RCC 7860 (cell line): ENCODE data around the gene DDN.

Source experiments
- DNase-seq: peaks from one replicate; pipeline ENCODE4 v3.0.0-alpha.2; 2015; ENCODE audit warnings: low spot score
- FAIRE-seq: peaks from 2 replicates; lab custom pipeline; 2012; peaks lifted over from hg19 to GRCh38; lab: Jason Lieb, UNC

Gene DDN

GRCh38 chr12:48985901-48986300 lies 13.3 kb downstream of the DDN start:
- FAIRE-seq: no peak
- DNase-seq: no peak

DNA sequence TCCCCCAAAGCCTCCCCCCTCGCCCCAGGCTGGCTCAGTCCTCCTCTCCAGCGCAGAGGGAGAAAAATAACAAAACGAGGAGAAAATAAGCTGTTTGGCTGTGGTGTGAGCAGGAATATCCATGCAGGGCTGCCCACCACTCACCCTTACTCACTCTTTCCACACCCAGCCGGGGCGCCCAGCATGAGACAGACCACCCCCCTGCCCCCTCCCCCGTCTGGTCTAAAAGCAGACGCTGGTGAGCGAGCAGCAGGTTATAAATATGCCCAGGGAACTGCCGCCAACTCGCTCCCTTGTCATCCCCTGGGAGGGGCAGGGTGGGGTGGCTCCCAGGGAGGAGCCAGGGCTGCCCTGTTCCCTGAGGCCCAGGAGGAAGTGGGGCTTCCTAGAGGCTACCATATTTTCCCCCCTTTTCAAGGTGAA lies 13.7 kb downstream of the DDN start:
- DNase-seq: no peak
- no peak for FAIRE-seq

GRCh38 chr12:48982397-48983080 lies 16.6 kb downstream of the DDN start:
- DNase-seq (no peak), FAIRE-seq (no peak)

DNA sequence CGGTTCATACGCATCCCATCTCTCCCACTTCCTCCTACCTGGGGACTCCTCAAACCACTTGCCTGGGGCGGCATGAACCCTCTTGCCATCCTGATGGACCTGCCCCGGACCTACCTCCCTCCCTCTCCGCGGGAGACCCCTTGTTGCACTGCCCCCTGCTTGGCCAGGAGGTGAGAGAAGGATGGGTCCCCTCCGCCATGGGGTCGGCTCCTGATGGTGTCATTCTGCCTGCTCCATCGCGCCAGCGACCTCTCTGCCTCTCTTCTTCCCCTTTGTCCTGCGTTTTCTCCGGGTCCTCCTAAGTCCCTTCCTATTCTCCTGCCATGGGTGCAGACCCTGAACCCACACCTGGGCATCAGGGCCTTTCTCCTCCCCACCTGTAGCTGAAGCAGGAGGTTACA lies 17.4 kb downstream of the DDN start:
- DNase-seq (no peak), FAIRE-seq (no peak)

GRCh38 chr12:48980953-48981756 lies 18.0 kb downstream of the DDN start:
- DNase-seq: no peak
- FAIRE-seq: no peak

GRCh38 chr12:48980389-48980952 lies 18.7 kb downstream of the DDN start:
- FAIRE-seq: no peak
- DNase-seq: no peak

DNA sequence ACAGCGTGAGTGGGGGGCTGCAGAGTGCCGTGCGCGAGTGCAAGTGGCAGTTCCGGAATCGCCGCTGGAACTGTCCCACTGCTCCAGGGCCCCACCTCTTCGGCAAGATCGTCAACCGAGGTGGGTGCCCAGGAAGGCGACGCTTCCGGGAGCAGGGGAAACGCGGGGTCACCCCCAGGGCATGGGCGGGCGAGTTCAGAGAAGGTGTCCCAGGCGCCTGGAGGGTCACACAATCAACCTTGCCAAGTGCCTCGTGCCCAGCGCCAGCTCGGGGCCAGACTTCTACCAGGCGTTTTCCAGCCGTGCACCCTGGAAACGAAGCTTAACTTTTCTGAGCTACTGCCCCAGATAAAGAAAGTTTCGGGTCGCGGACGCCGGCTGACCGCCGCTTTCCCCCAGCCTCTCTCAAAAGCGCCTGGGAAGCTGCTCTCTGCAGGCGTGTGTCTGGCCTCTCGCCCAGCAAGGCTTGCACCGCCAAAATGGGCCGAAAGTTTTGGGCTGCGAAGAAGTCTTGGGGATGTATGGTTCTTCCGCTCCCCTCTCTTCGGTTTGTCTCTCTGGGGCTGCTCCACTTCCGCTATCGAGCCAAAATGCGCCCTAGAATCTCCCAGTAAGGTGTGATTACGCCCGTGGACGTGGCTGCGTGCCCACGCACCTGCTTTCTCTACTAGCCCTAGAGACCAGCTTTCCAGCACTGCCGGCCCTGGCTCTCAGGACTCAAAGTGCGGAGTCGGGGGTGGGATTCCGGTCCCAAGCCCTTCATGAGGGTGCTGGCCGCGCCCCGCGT lies 19.4 kb downstream of the DDN start:
- FAIRE-seq (no peak), DNase-seq (no peak)

DNA sequence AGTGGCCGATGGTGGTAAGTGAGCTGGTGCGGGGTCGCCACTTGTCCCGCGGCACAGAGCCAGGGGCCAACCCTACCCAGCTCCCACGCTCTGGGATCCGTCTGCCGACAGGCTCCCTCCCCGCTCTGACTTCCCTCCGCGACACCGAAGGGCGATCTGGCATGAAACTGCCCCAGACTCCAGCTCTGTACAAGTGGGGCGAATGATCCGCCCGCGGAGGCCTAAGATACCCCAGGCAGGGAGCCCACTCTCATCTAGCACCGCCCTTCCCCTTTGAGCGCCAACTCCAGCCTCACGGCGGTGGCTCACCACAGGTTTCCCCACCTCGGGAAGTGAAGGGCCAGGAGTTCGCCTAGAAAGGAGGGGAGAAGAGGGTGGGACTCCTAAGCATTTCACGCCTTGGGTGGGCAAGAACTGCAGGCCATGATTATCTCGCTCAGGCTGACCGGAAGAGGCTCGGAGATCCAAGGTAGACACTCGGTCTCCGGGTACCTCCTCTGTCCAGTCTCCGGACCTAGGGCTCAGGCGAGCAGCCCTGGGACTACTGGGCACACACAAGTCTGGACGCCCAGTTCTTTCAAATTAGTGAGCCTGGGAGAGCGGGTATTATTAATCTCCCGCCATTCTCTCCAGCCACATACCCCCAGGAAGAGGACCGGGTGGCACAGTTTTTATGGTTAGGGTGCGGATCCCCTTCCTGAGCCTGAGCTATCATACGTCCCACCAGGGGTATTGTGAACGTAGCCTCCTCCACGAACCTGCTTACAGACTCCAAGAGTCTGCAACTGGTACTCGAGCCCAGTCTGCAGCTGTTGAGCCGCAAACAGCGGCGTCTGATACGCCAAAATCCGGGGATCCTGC lies 20.2 kb downstream of the DDN start:
- FAIRE-seq (no peak), DNase-seq (no peak)

DNA sequence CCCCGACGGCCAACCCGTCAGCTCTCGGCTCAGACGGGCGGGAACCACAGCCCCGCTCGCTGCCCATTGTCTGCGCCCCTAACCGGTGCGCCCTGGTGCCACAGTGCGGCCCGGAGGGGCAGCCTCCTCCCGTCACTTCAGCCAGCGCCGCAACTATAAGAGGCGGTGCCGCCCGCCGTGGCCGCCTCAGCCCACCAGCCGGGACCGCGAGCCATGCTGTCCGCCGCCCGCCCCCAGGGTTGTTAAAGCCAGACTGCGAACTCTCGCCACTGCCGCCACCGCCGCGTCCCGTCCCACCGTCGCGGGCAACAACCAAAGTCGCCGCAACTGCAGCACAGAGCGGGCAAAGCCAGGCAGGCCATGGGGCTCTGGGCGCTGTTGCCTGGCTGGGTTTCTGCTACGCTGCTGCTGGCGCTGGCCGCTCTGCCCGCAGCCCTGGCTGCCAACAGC lies 20.9 kb downstream of the DDN start, which contains the start of gene WNT1:
Gene WNT1, plus strand, starts transcription at position 32 of the 450 bp plus-strand sequence. Its CDS starts 329 bp downstream, at position 361.
- no peak for FAIRE-seq

DNA sequence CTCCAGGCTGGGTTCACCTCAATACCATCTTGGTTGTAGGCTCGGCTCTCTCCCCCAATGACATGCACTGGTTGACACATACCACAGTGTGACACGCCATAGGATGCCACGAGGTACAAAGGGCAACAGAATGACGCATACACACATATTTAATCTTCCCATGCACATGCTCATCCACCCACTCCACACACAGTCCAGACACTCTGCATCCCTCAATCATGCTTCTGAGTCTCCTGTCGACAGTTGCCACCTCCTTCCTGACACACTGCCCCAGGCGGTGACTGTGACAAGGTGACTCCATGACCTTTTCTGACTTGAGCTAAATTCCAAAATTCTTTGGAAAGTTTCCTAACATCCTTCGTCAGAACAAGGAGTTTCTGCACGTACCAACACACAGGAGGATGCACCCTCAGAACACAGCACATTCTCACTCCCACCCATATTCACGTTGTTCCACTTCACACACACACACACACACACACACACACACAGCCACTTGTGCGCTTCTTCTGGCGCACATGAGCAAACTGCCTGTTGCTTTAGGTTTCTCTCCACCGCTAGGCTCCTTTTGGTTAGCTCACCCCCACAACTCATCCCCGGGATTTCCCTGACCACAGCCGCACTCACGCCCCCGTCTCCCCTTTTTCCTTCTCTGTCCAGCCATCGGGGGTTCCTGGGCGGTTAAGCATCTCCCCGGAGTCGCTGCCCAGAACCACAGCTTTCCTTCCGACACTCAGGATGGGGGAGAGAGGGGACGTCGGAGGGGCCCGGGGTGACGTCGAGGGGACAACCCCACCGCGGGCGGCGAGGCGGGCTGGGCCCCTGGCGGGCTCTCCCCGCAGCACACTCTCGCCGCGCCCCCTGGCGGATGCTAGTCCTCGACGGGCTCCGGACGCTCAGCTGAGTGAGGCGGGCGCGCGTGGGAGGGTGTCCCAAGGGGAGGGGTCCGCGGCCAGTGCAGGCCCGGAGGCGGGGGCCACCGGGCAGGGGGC lies 21.6 kb downstream of the DDN start:
- no peak for FAIRE-seq
- peak; percentile 61 for DNase-seq

More for the DNA sequence above, 20.9 kb downstream of the DDN start, which contains the start of gene WNT1:
- no peak for DNase-seq

- no peak for DNase-seq
- FAIRE-seq: no peak
Observed at GRCh38 chr12:48973941-48974673, 25.1 kb downstream of the DDN start.

DNA sequence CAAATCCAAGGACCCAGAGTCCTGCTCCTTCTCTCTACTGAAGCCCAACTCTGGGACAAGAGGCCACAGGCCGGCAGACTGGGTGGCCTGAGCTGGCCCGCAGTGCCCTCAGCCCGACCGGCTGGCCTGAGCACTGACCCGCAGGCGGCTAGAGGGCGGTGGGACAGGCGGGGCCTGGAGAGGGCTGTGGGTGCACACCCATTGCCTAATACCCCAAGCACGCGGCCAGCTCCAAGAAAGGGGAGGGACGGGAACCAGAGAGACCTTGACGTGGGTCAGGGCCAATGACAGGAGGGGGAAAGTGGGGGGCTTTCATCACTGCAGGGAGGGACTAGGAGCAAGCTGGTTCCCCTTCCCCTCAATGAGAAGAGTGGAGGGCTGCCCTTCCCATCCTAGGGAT lies 25.6 kb downstream of the DDN start:
- FAIRE-seq: no peak
- DNase-seq: no peak

DNA sequence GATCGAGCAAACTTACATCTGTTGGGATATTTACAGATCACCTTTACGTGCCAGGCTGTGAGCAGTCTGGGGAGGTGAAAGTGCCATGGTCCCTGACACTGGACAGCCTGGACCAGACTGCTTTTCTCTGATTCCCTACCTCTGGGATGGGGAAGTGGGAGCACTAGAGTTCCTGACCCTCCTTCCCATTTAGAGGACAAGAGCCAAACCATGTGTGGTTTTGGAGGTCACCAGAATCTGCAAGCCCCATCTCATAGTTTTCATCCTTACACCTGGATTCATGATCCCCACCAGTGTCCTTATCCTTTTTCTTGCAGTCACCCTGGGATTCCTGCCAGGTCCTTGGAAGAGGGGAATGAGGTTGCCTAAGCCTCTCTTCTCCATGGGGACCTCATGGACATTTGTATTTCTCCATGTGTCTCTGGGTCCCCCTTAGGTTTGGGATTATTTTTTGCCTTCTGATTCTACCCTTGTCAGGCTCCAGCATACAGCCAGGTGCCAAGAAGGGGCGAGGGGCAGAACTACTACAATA lies 26.2 kb downstream of the DDN start:
- DNase-seq: no peak
- FAIRE-seq: no peak

- FAIRE-seq (no peak), DNase-seq (peak; percentile 54)
Observed at GRCh38 chr12:48972213-48972951, 26.8 kb downstream of the DDN start.

- no peak for FAIRE-seq
- no peak for DNase-seq
Observed at GRCh38 chr12:48970702-48971334, 28.4 kb downstream of the DDN start.

DNA sequence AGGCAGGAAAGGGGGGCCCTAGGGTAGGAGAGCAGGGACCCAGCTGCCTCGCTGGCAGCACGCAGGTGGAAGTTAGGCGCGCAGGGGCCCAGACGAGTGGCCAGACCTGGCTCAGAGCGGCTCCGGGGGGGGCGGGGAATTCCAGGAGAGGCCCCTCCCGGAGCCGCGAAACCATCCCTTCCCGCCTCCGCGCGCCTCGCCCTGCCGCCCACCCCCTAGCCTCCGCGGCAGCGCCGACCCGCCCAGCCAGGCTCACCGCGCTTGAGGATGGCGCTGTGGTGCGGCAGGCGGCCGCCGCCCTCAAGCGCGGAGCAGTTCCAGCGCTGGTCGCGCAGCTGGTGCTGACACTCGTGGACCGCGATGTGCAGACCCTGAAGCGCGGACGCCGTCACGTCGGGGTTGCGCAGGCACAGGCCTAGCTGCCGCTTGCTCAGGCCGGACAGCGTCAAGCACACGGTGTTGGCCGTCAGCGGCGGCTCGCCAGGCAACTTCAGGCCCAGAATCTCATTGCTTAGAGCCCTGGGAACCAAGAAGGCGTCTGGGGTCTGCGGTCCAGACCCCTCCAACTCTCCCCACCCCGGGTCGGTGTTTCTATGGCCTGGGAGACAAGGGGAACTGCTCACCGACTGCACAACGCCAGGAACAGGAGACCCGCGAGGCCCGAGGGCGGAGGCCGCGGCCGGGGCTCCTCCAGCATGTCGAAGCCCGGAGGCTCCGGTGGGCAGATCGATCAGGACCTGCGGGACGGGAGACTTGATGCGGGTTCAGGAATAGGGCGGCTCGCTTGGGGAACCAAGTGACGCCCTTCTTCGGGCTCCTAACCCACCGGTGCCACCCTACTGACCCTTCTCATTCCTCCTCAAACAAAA lies 29.1 kb downstream of the DDN start:
- DNase-seq (no peak), FAIRE-seq (no peak)
